Measurements from ENCODE around the gene SKIDA1.

Gene SKIDA1

GRCh38 chr10:21517134-21518031 lies 8.1 kb downstream of the SKIDA1 start:
- Histone ChIP-seq H3K4me3 (ENCODE audit: low read depth, low read length) (peak overlapping the region; percentile 81), H3K9me3 (no peaks in the 10 kb centered on the region), H3K4me1 (peaks cover 8% of the 10 kb centered on the region), H3K27me3 (no peaks in the 10 kb centered on the region), H3K36me3 (no peaks in the 10 kb centered on the region)
- TF ChIP-seq CTCF (IDR thresholded peaks at IDR 0.05; ENCODE audit: low read depth, low read length) = no peak
- DNase-seq = peak; percentile 74

DNA sequence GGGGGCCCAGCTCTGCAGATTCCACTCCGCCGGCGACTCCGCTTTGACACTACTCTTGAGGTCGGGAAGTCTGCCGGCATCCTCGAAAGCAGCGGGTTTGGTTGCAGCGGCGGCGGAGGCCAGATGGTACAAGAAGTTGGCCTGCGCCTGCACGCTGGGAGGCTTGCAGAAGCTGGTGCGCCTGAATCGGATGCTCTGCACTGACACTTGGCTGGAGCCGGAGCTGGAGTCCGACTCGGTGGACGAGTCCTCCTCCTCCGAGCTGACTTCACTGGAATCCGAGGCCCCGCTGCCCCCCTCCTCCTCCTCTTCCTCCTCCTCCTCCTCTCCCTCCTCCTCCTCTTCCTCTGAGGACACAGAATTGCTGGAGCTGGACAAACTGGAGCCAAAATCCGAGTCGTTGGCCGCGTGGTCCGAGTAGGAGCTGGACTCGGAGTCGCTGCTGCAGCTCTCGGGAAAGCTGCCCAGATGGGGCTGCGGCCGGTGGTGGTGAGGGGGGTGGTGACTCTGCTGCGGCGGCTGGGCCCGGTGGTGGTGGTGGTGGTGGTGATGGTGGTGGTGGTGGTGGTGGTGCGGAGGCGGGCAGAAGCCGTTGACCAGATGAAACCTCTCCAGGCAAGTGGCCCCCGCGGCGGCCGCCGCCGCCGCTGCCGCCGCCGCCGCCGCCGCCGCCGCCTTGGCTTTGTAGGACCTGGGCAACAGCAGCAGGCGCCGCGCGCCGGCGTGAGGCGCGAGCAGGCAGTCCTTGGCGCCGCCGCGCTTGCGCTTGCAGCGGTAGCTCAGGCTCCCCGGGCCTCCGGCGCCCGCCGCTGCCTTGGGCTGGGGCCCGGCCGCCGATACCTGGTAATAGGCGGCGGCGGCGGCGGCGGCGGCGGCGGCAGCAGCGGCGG lies 9.0 kb downstream of the SKIDA1 start:
- TF ChIP-seq CTCF (IDR thresholded peaks at IDR 0.05; ENCODE audit: low read depth, low read length) = no peak
- Histone ChIP-seq H3K27me3 (no peaks in the 10 kb centered on the region), H3K36me3 (no peaks in the 10 kb centered on the region), H3K9me3 (no peaks in the 10 kb centered on the region), H3K4me3 (ENCODE audit: low read depth, low read length) (peak overlapping the region; percentile 81), H3K4me1 (peaks cover 8% of the 10 kb centered on the region)
- peak; percentile 71 for DNase-seq

GRCh38 chr10:21515361-21516241 lies 9.9 kb downstream of the SKIDA1 start:
- no peak for DNase-seq
- H3K4me1 ChIP-seq = peaks cover 4% of the 10 kb centered on the region; the same call in 1 of the 2 replicates
- H3K27me3 ChIP-seq = no peaks in the 10 kb centered on the region
- peak overlapping the region; percentile 81 for H3K4me3 ChIP-seq (ENCODE audit: low read depth, low read length)
- TF ChIP-seq CTCF (IDR thresholded peaks at IDR 0.05; ENCODE audit: low read depth, low read length) = no peak
- no peaks in the 10 kb centered on the region for H3K9me3 ChIP-seq
- H3K36me3 ChIP-seq = no peaks in the 10 kb centered on the region

DNA sequence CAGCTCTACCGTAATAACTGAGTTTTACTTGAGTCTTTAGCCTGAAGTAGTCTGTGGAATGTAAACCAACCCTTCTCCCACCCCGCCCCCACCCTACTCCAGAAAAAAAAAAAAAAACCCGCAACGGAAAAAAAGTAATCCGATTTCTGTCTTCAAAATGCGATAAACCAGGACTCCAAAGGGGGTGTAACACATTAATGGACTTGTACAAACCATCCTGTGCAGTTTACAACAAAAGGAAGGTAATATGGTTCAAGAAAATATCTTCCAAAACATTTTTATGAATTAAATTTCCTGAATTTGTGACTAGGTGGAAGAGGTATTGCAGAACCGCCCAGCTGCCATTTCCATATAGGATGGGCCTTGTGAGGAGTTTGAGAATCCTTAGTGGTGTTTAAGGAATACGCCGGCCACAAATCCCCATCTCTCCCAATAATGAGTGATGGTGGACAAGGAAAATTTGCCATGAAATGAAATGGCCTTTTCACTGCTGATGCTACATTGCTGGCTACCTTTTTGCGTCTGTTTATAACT lies 10.6 kb downstream of the SKIDA1 start:
- peaks cover 4% of the 10 kb centered on the region; the same call in 1 of the 2 replicates for H3K4me1 ChIP-seq
- no peak for DNase-seq
- TF ChIP-seq CTCF (IDR thresholded peaks at IDR 0.05; ENCODE audit: low read depth, low read length) = no peak
- H3K9me3 ChIP-seq = no peaks in the 10 kb centered on the region
- H3K36me3 ChIP-seq = no peaks in the 10 kb centered on the region
- no peaks in the 10 kb centered on the region for H3K27me3 ChIP-seq
- H3K4me3 ChIP-seq (ENCODE audit: low read depth, low read length) = peak overlapping the region; percentile 81

- Histone ChIP-seq H3K4me3 (ENCODE audit: low read depth, low read length) (peak overlapping the region; percentile 81), H3K27me3 (no peaks in the 10 kb centered on the region), H3K4me1 (peaks cover 4% of the 10 kb centered on the region; the same call in 1 of the 2 replicates), H3K36me3 (no peaks in the 10 kb centered on the region), H3K9me3 (no peaks in the 10 kb centered on the region)
- no peak for DNase-seq
- no peak for TF ChIP-seq CTCF (IDR thresholded peaks at IDR 0.05; ENCODE audit: low read depth, low read length)
Observed at GRCh38 chr10:21514129-21514817, 11.2 kb downstream of the SKIDA1 start.
